ENCODE measurements around the gene EPHA2.

Gene EPHA2

DNA sequence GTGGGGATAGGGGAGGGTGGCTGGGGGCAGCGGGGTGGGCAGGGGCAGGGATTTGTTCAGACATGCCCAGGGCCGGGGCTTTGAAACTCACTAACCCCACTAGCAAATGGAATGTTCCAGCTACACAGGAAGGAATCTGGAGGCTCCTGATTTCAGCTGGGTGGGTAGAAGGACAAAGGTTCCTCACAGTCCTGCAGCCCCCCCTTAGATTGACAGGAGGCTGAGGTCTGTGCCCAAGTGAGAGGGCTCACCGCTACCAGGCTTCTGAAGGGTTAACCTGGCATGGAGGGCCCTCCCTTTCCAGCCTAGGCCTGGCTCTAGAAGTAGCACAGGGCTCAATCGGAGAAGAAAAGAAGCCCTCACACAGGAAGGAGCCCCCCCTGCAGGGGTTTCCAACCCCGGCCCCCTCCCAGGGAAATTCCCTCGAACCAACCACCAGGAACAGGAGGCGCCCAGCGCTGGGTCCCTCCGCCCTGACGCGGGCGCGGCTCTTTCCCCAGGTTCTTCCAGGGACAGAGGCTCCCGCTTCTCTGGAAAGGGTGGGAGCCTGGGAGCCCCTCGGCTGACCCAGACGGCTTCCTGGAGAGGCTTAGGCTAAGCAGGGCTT is 3.3 kb downstream of the EPHA2 start:
- in situ Hi-C loops (cut with MboI; ENCODE audit: low sequenced_read_pairs) = no loop called here

DNA sequence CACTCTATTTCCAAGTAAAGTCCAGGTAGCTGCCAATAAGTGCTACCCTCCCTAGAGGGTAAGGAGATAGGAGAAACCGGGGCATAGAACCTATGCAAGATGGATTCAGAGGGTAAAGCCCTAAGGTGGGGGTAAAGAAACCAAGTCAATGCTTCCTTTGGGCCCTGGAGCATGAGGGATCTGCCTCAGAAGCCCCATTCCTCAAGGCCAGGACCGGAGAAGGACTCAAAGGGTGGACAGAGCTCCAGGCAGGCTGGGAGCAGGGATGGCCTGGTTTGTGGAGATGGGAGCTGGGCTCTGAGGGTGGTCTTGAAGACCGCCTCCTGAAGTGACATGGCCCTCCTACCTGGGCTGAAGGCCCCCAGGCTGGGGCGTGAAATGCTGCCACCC is 3.9 kb downstream of the EPHA2 start:
- in situ Hi-C loops (cut with MboI; ENCODE audit: low sequenced_read_pairs) = no loop called here

DNA sequence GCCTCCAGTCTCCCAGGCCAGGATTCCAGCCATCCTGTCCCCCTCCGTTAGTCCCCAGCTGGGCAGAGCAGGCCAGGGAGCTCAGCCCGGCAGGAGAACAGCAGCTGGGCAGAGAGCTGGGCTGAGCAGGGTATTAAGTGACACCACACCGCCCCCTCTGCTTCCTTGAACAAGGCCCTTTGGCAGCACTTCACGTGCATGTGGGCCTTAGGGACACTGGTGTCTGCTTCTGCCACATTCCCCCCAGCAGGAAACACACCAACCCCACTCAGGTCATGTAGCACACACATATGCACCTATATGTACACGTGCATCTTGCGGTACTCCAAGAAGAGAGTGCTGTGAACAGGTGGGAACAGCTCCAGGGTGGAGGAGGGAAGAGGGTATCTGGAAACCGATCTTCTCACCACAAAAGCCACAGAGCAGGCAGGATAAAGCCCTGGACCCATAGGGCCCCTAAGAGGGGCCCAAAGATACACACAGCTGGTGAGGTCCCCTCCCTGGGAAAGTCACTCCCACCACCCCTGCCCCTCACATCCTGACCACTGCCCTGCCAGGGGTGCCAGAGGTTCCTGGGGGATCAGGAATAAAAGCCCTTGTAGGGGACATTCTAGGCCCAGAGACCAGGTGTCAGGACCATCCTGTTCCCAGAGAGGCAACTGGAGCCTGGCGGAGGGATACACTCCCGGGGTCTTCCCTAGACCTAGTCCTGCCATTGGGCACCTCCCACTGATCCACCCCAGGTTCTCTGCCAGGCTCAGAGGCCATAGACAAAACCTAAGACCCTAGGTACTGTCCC is 4.5 kb downstream of the EPHA2 start:
- in situ Hi-C loops (cut with MboI; ENCODE audit: low sequenced_read_pairs) = no loop called here

DNA sequence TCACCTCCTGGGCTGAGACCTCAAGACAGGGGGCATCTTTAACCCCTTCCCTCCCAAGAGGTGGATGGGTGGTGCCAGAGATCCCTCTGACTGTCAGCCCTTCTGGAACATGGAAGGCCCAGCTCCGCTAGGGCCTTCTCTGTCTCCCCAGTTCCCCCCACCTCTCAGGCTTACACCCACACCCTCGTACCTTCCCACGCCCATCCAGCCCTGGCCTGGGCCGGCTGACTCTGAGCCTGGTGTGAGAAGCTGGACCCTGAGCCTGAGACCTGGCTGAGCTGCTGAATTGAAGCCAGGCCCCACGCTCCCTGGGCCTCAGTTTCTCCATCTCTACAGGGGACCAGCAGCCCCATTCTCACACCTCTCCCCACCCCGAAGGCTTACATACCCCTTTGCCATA is 5.4 kb downstream of the EPHA2 start:
- in situ Hi-C loops (cut with MboI; ENCODE audit: low sequenced_read_pairs) = no loop called here

DNA sequence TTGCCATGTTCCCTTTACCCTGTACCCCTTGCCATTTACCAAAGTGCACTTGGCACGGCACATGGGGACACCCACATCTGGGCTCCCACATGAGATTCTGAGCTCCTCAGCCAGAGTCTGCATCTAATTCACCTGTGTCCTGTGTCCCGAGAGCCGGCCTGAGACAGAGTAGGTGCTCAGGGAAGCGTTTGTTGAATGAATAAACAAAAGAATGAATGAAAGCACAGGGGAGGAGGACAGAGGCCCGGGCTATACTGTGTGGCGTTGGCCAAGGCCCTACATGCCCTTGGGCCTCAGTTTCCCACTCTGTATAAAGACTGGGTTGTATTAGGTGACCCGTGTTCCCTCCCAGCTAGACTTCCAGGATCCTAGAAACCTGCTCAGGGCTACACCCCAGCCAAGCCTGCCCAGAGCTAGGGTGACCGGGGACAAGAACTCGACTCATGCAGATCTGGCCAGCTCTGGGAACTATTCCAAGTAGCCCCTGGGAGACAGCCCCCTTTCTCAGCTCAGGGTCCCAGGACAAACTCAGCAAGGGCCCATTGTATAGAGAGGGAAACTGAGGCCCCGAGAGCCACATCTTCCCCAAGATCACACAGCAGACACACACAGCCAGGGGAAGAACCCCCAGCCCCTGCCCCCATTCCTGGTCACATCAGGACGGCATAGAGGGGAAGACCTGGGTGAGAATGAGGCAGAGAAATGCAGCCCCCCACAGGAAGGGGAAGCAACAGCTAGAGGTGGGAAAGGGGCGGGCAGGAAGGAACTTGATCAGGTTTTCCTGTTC is 6.0 kb downstream of the EPHA2 start:
- in situ Hi-C loops (cut with MboI; ENCODE audit: low sequenced_read_pairs) = no loop called here

DNA sequence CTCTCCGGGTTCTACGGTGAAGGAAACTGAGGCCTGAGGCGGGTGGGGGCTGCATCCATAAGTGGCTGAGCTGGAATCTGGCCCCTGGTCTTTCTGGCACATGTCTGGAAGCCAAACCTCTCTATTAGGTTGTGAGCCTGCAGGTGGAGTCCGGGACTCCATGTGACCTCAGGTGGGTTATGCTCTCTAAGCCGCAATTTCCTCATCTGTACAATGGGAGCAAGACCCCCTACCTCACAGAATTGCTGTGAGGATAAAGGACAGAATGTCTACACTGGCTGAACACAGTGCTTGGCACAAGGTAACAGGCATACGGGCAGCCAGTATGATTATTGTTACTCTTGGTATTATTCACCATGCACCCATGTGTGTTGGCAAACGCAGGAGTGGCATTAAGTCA is 6.7 kb downstream of the EPHA2 start:
- in situ Hi-C loops (cut with MboI; ENCODE audit: low sequenced_read_pairs) = no loop called here

DNA sequence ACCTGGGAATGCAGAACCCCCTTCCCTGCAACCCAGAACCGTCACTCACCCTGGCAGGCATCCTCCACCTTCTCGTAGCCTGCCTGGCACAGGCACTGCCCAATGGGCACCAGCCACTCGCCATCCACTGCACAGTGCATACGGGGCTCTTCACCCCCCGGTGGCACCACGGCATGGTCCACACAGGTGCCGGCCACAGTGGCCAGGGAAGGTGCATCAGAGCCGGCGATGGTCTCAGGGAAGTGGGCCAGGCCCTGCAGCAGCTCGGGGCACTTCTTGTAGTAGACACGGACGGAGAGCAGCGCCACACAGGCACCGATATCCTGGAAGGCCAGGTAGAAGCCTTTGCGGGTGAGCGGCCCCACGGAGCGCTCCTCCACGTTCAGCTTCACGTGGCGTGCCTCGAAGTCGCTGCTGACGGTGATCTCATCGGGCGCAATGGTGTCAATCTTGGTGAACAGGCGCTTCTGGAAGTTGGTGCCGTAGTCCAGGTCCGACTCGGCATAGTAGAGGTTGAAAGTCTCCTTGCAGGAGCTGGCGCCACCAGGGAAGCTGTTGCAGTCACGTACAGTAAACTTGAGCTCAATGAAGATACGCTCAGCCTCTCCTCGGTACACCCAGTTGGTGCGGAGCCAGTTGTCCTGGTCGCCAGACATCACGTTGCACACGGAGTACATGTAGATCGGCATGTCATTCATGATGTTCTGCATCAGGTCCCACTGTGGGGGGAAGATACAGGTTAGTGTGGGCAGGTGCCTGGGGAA is 7.4 kb downstream of the EPHA2 start:
- in situ Hi-C loops (cut with MboI; ENCODE audit: low sequenced_read_pairs) = no loop called here

DNA sequence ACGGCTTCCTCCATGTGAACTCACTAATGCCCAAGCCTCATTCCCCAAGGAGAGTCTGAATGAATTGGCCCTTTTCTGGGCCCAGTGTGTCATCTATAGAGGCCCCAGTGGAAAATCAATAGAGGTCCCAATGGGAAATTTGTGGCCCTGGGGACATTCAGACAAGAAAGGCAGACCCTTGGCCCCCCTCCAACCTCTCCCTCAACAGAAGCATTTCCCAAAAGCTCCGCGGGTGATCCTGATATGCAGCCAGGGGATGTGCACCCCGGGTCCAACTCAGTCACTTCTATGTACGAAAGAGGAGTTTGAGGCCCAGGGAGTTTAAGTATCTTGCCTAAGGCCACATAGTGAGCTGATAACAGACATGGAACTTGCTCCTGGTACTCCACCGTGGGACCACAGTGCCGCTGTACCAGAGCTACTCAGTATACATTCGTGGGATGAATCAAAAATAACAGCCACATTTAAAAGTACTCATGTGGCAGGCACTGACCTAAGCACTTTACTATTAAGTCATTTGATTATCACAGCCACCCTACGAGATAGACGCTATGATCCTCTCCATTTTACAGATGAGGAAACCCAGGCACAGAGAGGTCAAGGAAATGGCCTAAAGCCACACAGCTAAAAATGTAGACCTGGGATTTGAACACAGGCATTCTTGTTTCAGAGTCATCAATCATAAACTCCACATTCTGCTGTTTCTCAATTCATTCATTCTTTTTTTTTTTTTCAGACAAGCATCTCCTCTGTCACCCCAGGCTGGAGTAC is 8.5 kb downstream of the EPHA2 start:
- in situ Hi-C loops (cut with MboI; ENCODE audit: low sequenced_read_pairs) = no loop called here

DNA sequence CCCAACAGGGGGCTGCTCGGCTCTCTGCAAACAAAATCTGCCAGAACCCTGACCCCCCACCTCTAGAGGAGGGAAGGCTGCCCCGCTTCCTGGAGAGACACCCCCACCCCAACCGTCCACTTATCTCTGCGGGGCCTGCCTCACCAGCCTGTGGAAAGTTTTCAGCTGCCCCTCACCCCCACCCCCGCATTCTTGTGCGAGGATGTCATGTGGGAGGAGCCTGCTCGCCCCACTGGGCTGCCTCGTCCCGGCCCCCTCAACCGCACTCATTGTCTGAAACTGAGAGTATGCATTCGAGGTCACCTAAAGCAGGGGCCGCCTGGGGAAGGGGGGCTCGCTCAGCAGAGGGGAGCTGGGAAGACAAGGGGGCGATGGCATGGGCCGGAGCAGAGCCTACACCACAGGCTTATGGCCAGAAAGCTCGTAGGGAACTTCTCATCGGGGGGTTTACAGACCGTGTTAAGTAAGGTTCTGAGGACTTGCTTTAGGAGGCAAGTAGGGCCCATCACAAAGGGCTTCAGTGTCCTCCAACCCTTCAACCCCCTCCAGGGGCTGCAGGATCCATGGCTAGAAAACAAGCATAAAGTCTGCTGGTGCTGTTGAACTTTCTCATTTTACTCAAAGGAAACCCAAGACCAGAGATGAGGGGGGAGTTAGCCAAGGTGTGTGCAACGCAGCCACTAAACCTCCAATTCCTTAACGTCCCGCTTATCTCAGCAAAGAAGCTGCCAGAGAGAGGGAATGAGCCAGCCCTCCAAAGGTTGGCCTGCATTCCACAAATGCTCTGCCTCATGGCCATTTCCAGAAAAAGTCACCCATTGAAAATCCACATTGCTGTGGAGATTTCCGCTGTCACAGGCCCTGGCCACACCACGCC is 9.4 kb downstream of the EPHA2 start:
- in situ Hi-C loops (cut with MboI; ENCODE audit: low sequenced_read_pairs) = no loop called here

DNA sequence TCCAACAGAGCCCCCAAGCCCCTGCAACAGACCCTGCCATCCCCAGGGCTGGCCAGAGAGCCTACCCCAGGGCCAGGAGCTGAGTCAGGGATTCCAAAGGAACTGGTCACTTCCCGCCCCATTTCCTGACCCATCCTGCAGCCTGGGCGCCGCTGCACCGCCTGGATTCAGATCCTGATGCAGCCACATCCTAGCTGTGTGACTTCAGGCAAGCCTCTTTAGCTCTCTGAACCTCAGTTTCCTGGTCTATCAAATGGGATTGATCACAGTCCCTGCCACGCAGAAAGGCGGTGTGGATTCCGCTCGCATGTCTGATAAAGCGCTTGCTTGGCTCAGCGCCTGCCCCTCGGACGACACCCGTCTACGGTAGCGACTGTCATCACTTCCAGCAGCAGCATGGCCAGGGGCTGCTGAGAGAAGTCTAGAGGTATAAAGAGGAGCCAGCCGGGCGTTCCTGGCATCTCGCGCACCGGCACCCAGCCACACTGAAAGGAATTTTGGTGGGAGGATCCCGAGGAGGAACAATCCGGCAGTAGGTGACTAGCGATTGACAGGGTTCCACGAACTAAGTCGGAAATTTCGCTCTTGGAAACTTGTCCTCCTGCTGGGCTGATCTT is 10.1 kb downstream of the EPHA2 start:
- in situ Hi-C loops (cut with MboI; ENCODE audit: low sequenced_read_pairs) = no loop called here

DNA sequence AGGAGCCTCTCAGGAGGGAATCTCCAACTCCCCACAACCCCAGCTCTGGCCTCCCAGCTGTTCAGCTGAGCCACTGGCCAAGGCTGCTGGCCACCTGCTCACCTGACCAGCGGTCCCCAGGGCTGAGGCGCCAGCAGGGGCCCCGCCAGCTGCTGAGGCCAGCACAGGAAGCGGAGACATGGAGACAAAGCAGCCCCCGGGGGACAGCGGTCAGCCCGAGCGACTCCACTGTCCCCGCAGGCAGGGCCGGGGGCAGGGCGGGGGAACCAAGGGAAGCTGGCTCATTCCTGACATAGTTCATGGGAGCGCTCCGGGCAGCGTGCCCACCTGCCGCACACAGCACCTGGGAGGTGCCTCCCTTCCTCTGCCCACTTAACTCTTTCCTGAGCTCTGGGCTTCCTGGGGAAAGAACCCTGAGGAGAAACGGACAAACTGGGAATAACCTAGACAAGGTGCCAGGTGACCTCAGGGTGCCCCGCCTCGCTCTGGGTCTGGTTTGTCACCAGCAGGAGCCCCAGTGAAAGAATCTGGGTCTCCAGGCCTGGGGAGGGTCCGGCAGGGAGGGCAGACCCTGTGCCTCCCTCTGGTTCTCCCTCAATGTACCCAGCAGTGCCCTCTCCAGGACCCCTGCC is 10.7 kb downstream of the EPHA2 start:
- in situ Hi-C loops (cut with MboI; ENCODE audit: low sequenced_read_pairs) = no loop called here

DNA sequence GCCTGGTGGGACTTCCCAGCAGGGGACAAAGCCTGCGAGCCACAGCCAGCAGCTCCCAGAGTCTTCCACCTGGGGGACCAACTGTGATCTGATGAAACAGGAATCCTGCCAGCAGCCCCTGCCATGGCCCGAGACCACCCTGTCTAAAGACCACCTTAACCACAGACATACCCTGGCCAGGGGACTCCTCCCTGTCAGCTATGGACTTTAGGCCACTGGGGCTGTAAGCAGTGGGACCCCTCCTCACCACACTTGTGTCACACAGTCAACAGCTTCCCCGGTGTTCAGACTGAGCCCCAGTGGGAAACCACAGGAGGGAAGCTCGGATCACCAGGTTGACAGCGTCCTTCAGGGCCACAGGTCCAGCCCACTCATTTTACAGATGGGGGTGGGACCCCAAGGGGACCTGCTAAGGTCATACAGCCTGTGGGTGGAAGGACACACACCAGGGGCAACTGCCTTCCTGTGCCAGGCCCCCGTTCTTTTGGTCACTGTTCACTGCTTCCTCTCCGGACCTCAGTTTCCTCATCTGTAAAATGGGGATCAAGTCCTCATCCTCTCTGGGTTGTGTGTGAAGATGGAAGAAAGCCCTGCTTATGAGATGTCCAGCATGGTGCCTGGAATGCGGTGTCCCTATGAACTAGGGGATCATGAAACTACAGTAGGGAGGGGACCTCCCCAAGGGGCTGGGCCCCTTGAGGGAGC is 11.4 kb downstream of the EPHA2 start:
- in situ Hi-C loops (cut with MboI; ENCODE audit: low sequenced_read_pairs) = no loop called here

DNA sequence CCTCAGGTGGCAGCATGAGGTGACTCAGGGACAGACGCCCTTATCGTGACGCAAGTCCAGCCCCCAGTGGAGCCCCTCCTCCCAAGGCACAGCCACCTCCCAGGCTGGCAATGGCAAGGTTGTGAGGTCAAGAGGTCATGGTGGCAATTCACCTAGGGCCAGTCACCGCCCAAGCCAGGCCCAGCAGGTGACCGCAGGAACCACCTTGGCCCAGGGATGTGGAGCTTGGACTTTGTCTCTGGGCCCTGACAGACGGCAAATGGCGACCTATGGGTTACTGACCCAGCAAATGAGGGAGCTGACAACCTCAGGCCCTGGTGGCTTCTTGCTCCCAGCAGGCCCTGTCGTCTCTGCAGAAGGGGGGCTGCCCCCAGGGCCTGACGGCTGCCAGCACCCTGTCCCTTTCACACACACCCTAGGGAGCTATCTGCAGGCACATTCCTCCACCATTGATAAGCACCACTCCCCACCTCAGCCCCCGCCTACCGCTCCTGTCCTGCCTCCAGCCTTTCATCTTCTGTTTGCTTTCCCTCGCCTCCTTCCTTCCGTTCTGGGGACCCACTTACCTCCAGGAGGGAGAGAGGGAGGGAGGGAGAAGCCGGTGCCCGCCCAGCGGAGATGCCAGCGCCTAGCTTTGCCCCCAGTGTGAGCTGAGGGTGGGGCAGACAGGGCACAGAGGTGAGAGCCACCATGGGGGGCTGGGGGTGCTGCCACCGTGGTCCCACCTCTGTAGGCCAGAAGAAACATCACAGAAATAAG is 12.1 kb downstream of the EPHA2 start:
- in situ Hi-C loops (cut with MboI; ENCODE audit: low sequenced_read_pairs) = no loop called here

DNA sequence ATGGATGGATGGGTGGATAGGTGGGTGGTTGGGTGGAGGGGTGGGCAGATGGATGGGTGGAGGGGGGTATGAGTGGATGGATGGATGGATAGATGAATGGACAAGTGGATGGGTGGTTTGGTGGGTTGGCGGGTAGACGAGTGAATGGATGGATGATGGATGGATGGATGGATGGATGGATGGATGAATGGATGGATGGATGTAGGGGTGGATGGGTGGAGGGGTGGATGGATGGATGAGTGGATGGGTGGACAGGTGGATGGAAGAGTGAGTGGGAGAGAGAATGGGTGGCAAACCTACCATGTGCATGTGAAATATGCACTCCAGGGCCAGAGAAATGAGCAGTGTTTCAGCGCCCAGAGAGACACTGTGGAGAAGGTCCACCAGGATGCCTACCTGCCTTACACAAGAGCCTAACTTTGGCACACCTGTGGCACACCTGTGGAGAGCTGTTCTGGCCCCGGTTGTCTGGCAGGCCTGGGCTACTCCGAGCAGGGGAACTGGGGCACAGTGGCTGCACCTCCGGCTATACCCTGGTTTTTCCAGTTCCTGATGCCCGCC is 12.8 kb downstream of the EPHA2 start:
- in situ Hi-C loops (cut with MboI; ENCODE audit: low sequenced_read_pairs) = no loop called here

DNA sequence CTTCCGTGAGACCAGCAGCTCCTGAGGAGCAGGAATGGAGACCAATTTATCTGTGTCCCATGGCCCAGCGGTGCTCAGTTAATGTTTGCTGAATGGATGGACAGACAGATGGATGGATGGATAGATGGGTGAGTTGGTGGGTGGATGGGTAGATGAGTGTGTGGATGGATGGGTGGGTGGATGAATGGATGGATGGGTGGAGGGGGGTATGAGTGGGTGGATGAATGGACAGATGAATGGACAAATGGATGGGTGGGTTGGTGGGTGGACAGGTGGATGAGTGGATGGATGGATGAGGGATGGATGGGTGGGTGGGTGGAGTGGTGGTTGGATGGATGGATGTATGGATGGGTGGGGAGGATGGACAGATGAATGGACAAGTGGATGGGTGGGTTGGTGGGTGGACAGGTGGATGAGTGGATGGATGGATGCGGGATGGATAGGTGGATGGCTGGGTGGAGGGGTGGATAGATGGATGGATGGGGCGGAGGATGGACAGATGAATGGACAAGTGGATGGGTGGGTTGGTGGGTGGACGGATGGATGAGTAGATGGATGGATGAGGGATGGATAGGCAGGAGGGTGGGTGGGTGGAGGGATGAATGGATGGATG is 13.4 kb downstream of the EPHA2 start:
- in situ Hi-C loops (cut with MboI; ENCODE audit: low sequenced_read_pairs) = no loop called here

DNA sequence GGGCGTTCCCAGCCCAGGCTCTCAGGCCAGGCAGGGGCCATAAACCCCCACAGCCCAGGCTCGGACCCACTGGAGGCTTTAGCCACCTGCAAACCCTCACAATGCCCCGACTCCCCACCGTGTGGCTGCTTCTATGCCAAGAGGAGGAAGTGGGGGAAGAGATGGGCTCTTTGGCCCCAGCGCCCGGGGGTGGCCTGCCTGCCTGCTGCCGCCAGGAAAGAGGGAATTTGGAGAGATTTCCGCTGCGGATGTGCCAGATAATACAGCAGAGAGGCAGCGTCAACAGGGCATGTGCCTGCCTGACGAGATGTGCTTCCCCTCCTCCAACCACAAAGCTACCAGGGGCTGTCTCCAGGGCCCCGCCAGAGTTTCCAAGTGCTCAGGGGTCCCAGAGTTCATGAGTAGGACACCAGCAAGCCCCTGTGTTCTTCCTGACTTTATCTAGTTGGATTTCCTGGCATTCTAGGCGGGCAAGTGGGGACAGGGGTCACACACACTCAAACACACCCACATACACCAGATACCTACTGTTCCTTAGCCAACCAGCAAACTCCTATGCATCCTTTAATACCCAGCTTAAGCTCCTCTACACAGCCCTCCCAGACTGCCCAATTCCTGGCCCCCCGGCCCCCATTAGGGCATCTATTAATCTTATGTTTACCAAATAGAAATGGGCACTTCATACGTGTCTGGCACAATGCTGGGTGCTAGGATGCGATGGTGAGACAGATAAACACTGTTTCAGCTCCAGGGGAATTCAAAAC is 14.1 kb downstream of the EPHA2 start:
- in situ Hi-C loops (cut with MboI; ENCODE audit: low sequenced_read_pairs) = no loop called here

Measured in HL-60/S4 (cell line).